ENCODE data around the gene MIS12.

MIS12 gene

GRCh38 chr17:5531085-5531418 lies 44.7 kb downstream of the MIS12 start:
- TF ChIP-seq FOXP2 (optimal IDR thresholded peaks at IDR 0.05; ENCODE audit: borderline replicate concordance, extremely low read depth, extremely low read length, insufficient read depth), result no peak
- TF ChIP-seq TAF1 (IDR thresholded peaks at IDR 0.05; ENCODE audit: borderline replicate concordance, insufficient read depth, low read length), result no peak

DNA sequence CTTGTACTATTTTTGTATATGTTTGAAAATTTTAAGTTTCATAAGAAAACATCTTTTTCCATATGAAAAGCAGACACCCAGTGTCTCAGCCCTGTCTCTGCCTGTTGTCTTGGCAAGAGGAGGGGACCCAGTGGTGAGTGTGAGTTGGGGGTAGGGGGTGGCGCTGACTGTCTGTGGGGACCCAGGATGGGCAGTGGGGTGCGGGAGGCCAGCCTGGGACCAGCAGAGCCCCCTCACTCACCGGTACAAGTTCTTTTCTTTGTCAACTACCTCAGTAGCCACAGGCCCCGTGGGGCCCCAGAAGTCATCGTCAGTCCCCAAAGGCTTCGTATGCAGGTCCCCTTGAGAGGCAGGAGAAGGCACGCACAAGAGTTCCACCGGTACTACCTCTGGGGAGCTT lies 46.2 kb downstream of the MIS12 start:
- TF ChIP-seq TAF1 (IDR thresholded peaks at IDR 0.05; ENCODE audit: borderline replicate concordance, insufficient read depth, low read length) (no peak), POLR2AphosphoS5 (IDR thresholded peaks at IDR 0.05; ENCODE audit: low read depth, low read length) (no peak), FOXP2 (optimal IDR thresholded peaks at IDR 0.05; ENCODE audit: borderline replicate concordance, extremely low read depth, extremely low read length, insufficient read depth) (no peak), SIN3A (IDR thresholded peaks at IDR 0.05; ENCODE audit: borderline replicate concordance, insufficient read depth, low read length) (no peak)
- TF ChIP-seq, protein P1, sequence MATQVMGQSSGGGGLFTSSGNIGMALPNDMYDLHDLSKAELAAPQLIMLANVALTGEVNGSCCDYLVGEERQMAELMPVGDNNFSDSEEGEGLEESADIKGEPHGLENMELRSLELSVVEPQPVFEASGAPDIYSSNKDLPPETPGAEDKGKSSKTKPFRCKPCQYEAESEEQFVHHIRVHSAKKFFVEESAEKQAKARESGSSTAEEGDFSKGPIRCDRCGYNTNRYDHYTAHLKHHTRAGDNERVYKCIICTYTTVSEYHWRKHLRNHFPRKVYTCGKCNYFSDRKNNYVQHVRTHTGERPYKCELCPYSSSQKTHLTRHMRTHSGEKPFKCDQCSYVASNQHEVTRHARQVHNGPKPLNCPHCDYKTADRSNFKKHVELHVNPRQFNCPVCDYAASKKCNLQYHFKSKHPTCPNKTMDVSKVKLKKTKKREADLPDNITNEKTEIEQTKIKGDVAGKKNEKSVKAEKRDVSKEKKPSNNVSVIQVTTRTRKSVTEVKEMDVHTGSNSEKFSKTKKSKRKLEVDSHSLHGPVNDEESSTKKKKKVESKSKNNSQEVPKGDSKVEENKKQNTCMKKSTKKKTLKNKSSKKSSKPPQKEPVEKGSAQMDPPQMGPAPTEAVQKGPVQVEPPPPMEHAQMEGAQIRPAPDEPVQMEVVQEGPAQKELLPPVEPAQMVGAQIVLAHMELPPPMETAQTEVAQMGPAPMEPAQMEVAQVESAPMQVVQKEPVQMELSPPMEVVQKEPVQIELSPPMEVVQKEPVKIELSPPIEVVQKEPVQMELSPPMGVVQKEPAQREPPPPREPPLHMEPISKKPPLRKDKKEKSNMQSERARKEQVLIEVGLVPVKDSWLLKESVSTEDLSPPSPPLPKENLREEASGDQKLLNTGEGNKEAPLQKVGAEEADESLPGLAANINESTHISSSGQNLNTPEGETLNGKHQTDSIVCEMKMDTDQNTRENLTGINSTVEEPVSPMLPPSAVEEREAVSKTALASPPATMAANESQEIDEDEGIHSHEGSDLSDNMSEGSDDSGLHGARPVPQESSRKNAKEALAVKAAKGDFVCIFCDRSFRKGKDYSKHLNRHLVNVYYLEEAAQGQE (IDR thresholded peaks at IDR 0.05; ENCODE audit: insufficient read depth in 1 of 2, low read depth in 2 of 2, low read length in 2 of 2), result no peak

DNA sequence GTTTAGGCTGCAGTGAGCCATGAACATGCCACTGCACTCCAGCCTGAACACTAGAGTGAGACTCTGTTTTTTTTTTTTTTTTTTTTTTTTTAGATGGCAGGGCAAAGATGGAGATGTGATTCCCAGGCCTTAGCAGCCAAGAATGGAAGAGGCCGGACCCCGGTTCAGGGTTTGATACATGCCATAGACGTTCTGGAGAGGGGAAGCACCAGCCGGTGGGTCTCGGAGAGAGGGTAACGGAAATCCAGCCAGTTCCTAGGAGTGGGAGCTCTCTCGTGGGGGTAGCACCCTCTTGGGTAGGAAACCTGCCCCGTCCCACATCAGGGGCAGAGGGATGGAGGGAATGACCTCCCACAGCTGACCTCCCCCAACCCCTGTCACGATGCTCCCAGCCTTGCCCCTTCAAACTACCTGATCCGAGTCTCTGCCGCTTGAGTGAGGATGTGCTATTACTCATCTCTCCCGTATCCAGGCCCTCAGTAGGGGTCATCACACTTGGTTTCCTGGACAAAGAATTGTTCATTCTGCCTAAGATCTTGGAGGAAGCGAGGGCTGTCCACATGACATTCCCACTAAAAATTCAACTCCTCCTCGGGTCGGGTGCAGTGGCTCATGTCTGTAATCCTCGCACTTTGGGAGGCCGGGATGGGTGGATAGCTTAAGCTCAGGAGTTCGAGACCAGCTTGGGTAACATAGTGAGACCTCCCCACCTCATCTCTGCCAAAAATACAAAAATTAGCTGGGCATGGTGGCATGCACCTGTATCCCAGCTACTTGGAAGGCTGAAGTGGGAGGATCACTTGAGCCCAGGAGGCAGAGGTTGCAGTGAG lies 47.3 kb downstream of the MIS12 start:
- TF ChIP-seq, protein P1 (IDR thresholded peaks at IDR 0.05; ENCODE audit: insufficient read depth in 1 of 2, low read depth in 2 of 2, low read length in 2 of 2), result no peak
- no peak for TF ChIP-seq POLR2AphosphoS5 (IDR thresholded peaks at IDR 0.05; ENCODE audit: low read depth, low read length)
- TF ChIP-seq TAF1 (IDR thresholded peaks at IDR 0.05; ENCODE audit: borderline replicate concordance, insufficient read depth, low read length), result no peak
- TF ChIP-seq SIN3A (IDR thresholded peaks at IDR 0.05; ENCODE audit: borderline replicate concordance, insufficient read depth, low read length), result no peak
- no peak for TF ChIP-seq FOXP2 (optimal IDR thresholded peaks at IDR 0.05; ENCODE audit: borderline replicate concordance, extremely low read depth, extremely low read length, insufficient read depth)

- TF ChIP-seq TAF1 (IDR thresholded peaks at IDR 0.05; ENCODE audit: borderline replicate concordance, insufficient read depth, low read length) (no peak), POLR2AphosphoS5 (IDR thresholded peaks at IDR 0.05; ENCODE audit: low read depth, low read length) (no peak), SIN3A (IDR thresholded peaks at IDR 0.05; ENCODE audit: borderline replicate concordance, insufficient read depth, low read length) (no peak), FOXP2 (optimal IDR thresholded peaks at IDR 0.05; ENCODE audit: borderline replicate concordance, extremely low read depth, extremely low read length, insufficient read depth) (no peak)
- TF ChIP-seq, protein P1 (IDR thresholded peaks at IDR 0.05; ENCODE audit: insufficient read depth in 1 of 2, low read depth in 2 of 2, low read length in 2 of 2), result no peak
These were observed 49.1 kb downstream of the MIS12 start for GRCh38 chr17:5535436-5535835.

GRCh38 chr17:5536866-5537650 lies 50.7 kb downstream of the MIS12 start:
- TF ChIP-seq, protein P1 (IDR thresholded peaks at IDR 0.05; ENCODE audit: insufficient read depth in 1 of 2, low read depth in 2 of 2, low read length in 2 of 2), result no peak
- no peak for TF ChIP-seq FOXP2 (optimal IDR thresholded peaks at IDR 0.05; ENCODE audit: borderline replicate concordance, extremely low read depth, extremely low read length, insufficient read depth)
- no peak for TF ChIP-seq SIN3A (IDR thresholded peaks at IDR 0.05; ENCODE audit: borderline replicate concordance, insufficient read depth, low read length)
- TF ChIP-seq POLR2AphosphoS5 (IDR thresholded peaks at IDR 0.05; ENCODE audit: low read depth, low read length), result no peak
- TF ChIP-seq TAF1 (IDR thresholded peaks at IDR 0.05; ENCODE audit: borderline replicate concordance, insufficient read depth, low read length), result no peak
